ENCODE data around the gene DLX2.

DLX2 gene

DNA sequence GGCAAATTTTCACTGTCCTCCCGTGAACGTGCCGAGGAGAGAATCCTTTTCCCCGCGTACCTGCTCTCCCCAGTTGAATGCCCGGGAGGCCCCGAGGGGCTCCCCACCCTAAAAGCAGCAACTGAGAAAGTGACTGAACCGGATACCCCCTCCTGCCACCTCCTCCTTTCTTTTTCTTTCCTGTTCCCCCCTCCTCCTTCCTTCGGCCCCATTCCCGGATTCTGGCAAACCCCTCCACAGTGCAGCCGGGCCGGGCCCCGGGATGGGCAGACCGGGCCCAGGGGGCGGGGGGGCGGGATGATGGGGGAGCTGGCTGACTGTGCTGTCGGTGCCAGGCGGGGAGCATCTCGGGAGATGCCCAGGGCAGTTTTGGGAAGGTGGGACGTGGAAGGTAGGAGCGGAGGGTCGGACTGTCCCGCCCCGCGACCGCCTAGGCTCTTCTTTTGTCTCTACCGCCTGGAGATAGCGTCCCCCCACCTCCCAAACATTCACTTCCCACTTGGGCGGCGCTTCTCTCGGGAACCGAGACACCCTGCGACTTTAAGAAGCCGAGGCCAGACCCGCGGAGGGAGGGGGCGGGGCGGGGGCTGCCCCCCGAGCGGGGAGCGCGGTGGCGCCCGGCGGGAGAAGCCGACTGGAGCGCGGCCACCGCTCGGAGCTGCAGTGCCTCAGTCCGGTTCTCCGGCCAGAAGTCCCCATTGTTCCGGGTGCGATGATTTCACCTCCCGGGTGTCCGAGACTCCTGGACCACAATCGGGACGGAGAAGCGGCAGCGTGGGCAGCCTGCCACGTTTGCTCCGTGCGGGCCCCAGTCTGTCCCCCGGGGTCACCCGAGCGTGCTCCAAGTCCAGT lies 8.2 kb downstream of the DLX2 start:
- DNase-seq (ENCODE audit: low read depth), result no peak

DNA sequence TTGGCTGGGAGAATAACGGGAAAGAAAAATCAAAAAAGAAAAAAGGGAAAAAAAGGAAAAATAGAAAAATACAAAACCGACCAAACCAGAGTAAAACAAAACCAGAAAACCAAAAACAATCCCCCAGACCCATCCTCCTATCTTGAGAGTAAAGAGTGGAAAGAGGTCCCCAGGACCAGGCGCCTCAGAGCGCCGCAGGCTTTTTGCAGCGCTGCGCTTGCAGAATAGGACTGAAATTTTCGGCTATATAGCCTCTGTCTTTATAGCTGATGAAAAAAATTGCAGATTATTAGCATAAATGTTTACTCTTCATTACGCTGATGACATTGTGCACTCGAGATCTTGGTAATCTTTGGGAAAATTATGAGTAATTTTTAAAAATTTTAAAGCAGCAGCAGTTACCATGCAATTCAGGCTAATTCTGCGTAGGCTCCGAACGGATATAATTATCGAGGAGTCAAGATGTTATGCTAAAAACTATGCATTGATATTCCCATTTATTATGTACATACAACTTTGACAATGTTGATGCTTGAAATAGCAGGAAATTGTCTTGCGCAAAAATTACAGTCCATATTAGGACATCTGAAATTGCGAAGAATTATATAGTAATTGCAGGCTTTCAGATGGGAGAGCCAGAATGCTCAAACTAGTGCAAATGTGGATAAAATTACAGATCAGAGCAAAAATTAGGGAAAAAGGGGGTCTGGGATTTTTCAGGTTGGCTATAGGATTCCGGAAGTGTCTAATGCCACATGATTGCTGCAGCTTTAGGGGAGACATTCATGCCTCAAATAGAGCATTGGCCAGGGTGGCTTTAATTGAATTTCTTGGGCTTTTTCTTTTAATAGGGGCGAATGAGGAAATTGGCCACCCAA lies 9.0 kb downstream of the DLX2 start:
- no peak for DNase-seq (ENCODE audit: low read depth)

DNA sequence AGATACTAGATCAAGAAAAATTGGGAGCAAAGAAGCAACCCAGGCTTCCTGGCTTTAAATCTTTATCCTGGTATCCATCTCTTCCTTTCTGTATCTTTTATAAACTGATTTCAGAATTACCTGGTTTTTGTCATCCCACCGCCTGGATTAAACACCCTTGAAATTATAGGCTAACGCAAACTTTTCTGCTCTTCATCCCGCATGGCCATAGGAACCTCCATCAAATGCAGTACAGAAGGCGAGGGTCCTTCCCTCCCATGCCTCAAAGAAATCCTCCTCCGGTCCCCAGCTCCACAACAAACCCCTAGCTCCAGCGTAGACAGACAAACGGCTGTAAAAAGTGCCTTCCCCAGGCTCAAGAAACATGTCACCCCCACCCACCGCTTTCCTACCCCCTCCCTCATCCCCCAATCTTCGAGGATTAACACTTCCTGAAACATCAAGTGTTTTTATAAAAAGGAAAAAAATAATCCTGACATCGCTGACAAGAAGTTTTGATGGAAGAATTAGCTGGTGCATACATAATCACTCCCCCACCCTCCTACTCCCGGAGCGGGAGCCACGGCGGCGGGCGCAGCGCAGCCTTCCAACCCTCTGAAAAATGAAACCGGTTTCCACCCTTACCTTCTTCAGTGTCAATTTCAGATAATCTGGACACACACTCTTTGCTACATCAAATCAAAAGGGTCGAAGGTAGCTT lies 9.8 kb downstream of the DLX2 start:
- no peak for DNase-seq (ENCODE audit: low read depth)

DNA sequence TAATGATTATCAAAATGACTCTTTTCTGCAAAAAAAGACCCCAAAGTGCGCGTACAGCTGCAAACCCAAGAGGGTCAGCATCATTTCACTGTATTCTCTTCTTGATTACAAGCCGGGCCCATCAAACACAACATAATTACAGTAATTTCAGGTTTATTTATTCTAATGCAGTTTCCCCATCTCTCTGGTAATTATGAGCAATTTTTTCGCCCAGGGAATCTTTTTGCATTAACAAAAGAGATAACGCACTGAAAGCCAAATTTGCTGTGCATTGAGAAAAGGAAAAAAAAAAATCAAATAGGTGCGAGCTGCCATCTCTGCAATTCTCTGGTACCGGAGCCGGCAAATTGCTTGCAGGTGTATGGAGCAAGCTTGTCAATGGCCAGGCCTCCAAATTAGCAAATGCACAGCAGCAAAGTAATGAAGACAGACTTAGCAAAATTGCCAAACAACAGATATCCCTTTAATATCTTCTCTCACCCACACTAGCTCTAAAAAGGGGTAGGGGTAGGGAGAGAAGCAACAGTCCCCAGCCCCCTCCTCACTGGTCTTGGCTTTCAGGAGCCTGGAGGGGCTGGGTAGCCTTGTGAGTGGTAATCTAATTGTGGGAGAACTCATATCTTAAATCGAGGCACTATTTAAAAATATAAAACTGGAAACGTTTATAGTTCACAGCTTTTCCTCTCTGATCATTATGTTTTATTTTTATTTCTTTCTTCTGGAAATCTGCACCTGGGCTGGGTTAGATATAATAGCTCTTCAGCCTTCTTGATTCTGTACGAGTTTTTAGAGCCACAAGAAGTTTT lies 10.7 kb downstream of the DLX2 start:
- no peak for DNase-seq (ENCODE audit: low read depth)

DNA sequence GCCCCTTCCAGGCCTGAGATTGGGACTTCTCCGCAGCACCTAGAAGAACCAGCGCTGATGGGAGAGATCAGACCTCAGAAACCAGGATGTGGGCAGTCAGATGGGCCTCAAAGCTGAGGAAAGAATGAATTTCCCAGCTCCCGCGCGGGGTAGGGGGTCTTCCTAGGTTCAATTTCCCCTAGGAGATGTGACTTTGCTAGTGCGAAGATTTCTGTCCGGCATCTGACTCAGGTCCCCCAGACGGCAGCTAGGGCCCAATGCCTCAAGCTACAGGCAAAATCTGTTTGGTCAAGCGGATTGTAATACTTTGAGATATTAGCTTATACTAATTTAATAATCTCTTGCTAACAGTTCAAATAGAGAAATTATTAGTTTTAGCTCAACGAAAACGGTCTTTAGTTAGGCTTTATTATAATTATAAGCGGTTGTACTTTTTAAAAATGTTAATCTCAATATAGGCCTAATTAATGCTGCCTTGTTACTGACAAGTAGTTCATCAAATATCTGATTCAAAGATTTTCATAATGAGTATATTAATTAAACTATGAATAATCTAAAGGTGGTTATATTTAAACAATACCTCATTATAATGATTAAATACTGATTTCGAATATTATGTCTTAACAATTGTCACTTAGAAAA lies 11.6 kb downstream of the DLX2 start:
- no peak for DNase-seq (ENCODE audit: low read depth)

DNA sequence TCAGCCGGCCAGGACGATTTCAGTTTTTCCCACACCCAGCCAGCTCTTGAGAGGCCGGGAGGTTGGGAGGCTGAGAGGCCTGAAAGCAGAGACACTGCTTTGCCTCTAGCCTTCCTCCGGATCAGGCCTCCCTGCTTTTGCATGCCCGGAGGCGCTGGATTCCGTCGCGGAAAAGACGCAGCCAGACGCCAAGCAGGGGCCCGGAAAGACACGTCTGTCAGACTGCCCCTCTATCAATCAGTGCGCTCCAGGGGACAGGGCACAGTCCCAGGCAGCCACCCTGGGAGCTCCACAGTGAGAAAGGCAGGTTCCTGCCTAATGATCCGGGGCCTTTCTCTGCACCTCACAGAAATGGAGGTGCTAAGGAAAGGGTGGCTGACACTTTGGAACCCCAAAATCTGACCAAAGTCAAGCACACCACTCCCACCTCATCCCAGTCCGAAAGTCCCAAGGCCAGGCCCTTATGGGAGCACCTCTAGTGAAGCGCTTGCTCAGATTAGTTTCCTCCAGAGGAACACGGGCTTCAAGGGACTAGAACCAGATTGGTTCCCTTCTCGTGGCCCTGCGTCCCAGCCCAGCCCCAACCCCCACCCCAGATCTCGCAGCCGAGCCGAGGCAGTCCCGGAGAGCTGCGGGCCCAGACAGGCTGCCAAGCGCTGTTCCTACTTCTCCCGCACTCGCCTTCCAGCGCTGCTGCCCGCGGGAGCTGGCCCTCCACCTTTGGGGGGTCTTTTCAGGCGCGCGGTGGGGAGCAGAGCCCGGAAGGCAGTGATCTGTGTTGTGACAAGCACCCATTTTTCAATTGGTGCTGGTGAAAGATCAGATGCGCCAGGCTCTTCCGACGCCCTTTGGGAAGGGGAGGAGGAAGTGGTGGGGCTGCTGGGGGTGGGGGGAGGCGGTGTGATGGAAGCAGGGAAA lies 12.4 kb downstream of the DLX2 start:
- no peak for DNase-seq (ENCODE audit: low read depth)

DNA sequence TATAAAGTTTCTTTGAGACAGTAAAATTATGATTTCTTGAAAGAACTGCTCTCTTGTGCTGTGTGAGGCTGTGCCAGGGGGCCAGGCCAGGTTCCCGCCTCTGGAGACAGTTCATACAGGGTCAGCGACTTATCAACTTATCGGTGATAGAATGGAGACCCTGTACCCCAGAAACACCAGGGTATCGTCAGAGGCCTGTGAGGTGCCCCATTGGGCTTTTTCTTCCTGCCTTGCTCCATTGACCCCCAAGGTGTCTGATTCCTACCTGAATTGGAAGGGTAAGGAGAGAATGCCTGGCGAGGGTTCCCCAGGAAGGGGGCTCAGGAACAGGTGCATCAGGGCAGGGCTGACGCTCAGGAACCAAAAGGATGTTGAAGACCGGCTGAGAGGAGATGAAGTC lies 13.1 kb downstream of the DLX2 start:
- no peak for DNase-seq (ENCODE audit: low read depth)

DNA sequence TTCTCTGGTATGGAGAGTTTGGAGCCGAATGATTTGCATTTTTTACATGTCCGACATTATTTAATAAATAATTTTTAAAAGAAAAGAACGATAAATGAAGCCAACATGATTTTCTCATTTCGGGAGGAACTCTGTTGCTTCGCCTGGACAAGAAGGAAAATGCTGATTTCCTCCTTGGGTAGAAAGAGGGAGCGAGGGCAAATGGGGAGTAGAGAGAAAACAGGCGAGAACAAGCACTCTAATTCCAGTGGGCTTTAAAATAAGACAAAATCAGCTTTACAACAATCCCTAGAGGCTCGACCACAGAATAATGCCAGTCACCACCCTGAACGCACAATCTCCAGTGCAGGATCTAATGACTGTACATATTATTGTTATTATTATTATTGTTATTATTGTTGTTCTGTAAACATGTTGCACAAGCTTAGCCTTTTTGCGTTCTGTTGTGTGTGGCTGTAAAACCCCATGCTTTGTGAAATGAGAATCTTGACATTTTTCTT lies 13.6 kb downstream of the DLX2 start:
- no peak for DNase-seq (ENCODE audit: low read depth)

DNA sequence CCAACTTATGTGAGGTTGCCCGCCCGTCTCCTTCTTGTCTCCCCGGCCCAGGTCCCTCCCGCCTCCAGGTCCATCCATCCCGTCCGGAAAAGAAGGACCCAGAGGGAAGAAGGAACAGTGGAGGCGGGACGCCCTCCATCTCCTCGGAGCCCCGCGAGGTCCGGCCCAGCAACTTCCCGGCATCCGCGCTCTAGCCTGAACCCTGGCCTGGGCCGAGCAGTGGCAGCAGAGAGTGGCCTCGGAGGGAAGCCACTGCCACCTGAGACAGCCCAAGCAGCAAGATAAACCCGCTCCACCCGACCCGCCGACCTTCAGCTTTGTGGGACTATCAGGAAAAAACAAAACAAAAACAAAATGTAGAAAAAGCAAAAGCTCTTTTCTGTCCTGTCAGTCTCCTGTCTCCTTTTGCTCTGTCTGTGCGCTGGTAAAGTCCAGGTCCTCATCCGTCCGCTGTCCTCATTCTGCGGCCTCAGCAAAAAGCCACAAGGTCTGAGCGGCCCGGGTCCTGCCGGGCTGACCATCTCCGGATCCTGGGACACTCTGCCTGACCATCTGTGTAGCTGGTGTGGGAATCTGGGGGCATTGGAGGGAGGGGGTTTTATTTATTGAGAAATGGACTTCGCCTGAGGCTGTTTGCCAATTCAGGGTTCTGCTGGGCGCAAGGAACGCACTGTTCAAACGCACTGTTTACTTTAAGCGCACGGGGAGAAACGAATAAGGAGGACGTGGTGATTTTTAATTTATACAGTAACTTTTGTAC lies 14.3 kb downstream of the DLX2 start:
- DNase-seq (ENCODE audit: low read depth), result no peak

DNA sequence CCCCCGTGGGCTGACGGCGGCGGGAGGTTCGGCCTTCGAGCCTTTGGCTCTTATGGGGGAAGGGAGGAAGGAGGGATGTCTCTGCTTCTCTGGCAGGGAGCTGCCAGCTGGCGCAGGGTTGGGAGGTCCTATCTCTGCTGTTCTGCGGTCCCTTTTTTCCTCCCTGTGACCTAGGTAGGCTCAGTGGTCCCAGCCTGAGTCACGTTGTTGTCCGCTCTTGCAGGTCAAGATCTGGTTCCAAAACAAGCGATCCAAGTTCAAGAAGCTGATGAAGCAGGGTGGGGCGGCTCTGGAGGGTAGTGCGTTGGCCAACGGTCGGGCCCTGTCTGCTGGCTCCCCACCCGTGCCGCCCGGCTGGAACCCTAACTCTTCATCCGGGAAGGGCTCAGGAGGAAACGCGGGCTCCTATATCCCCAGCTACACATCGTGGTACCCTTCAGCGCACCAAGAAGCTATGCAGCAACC lies 14.9 kb downstream of the DLX2 start:
- no peak for DNase-seq (ENCODE audit: low read depth)

DNA sequence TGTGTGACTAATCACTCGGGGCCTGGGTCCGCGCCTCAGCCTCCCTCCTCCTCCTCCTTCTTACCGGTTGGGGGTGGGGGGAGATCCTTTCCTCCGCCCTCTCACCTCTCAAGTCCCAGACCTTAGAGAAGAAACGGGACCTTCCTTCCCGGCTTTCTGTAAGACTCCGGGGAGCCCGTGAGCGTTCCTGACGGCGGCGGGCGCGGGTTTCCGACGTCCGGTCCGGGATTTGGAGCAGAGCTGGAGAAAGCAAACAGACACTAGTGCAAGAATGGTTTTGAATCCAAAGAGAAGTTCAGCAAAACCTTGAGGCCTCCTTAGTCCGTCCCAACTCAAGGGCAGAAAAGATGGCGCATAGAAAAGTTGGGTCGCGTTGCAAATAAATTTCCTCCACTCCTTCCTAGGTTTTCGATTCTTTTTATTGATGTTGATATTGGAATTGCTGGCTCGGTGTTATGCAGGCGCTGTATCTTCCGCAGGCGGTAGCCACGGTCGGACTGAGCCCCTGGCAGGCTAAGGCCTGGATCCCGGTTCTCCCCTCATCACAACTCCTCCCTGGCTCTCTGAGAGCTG lies 15.4 kb downstream of the DLX2 start:
- no peak for DNase-seq (ENCODE audit: low read depth)

DNA sequence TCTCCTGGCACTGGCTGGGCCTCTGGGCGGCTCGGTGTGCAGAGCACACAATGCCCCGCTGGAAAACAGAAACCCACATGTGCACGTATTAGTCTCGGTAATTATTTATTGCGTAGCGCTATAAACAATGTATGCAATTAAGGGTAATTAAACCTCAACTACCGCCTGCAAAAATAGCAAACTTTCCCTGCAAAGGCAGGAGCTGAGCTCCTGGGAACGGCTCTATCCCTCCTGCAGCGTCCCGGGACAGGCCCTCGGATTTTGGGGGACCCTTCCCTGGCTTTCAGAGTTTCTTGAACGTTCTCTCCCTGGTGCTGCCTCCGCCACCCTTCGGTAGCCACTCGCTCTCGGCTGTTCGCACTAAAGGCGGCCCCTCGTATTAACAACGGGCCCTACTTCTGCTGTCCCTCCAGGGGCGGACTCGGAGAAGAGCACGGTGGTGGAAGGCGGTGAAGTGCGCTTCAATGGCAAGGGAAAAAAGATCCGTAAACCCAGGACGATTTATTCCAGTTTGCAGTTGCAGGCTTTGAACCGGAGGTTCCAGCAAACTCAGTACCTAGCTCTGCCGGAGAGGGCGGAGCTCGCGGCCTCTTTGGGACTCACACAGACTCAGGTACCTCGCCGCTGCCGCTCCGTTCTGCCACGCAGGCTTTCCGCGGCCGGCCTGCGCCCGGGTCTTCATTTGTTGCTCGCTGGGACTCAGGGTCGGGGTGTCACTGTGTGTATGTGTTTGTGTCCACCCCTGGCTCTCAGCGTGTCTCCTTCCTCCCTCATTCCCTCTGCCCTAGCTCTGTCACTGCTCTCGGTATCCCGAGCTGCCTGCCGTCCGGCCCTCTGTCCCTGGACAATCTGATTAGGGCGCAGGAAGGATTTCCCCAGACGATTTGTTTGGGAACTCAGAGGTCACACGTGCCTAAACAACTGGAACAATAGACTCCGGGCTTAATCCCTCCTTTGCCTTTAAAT lies 16.2 kb downstream of the DLX2 start:
- peak; percentile 41 for DNase-seq (ENCODE audit: low read depth)

DNA sequence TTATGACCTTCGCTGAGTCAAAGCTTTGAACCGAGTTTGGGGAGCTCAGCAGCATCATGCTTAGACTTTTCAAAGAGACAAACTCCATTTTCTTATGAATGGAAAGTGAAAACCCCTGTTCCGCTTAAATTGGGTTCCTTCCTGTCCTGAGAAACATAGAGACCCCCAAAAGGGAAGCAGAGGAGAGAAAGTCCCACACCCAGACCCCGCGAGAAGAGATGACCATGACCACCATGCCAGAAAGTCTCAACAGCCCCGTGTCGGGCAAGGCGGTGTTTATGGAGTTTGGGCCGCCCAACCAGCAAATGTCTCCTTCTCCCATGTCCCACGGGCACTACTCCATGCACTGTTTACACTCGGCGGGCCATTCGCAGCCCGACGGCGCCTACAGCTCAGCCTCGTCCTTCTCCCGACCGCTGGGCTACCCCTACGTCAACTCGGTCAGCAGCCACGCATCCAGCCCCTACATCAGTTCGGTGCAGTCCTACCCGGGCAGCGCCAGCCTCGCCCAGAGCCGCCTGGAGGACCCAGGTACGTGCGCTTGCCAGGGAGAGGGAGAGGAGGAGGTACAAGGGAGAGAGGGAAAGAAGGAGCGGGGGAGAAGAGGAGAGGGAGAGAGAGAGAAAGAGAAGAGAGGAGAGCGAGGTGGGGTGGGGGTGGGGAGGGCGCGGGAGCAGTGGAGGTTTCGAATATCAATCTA lies 17.1 kb downstream of the DLX2 start, which contains the start of gene DLX1:
TSS of gene DLX1 (plus strand) at position 48 of the 700 bp plus-strand sequence. CDS start at position 219, 171 bp downstream.
- no peak for DNase-seq (ENCODE audit: low read depth)

DNA sequence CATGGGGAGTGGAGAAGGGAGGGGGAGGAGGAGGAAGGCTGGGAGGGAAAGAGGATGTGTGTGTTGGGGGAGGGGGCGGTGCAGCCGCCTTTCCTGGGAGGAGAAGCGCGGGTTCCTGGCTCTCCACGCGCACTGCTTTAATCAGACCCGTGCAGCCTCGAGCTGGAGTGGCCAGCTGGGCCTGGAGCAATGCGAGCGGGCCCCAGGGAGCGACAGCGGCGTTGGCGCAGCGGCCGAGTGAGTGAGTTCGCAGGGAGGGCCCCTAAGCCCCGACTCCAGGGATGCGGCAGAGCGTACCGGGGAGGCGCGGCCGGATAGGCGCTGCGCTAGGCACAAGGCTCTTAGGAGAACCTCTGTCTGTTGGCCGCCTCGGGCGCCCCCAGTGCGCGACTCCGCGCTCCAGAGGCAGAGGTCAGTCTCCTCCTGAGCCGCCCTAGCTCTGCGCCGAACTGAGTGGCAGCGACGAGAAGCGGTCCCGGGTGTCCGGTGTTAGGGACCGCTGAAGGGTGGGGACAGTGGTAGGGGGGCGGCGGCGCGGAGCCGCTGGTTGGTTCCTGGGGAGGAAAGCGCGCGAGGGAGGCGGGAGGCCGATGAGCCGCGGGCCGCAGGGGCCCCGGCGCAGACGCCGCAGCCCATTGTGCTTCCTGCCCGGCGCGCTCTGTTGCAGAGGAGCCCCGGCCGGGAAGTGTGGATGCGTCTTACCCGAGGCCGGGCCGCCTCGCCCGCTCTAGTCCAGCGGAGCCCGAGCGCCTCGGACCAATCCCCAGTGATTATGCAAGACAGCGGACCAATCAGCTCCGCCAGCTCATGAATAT lies 17.8 kb downstream of the DLX2 start:
- DNase-seq (ENCODE audit: low read depth), result peak; percentile 25

DNA sequence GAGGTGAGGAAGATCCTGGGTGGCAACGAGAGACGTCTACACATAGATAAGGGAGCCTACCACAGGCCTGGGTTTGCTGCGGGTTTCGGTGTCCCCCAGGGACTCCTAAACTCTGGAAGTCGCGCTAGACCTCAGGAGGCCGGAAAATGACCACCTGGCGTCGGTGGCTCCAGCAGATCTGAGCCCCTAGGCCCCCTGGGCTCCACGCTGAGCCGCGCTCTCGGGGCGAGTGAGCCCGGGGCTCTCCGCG lies 18.4 kb downstream of the DLX2 start:
- DNase-seq (ENCODE audit: low read depth), result no peak

Measured in T-helper 22 cell (primary cell).